B cell (primary cell): ENCODE measurements around the gene TSPAN32. TPM values are rescaled to one million over a fixed set of nuclear protein-coding genes. Genes with fewer than 3 reads are reported as not detected.
"Not testable (repeated sequence)": the region's sequence is repeated elsewhere in the genome, so short reads cannot be mapped to it uniquely, and the experiment has no call there.

Experiments
- ATAC-seq: fragments of 200-7000 bp; cut with Tn5 transposase; one replicate; pipeline ENCODE4 v1.10.0; 2021; ENCODE audit warnings: low read depth, mild to moderate bottlenecking, moderate number of reproducible peaks, moderate library complexity
- CTCF ChIA-PET: fragments of 350-600 bp; sonication (Branson Sonifier 250); formaldehyde crosslinking; loops from one replicate; lab custom pipeline; 2021; ENCODE audit warnings: antibody characterized with exemption, inconsistent platforms; lab: Charles Lee
- POLR2A ChIA-PET: fragments of 350-600 bp; sonication (Branson Sonifier 250); formaldehyde crosslinking; loops from one replicate; lab custom pipeline; 2021; ENCODE audit warnings: antibody characterized with exemption; lab: Charles Lee
- DNase-seq: peaks from one replicate; pipeline ENCODE4 v3.0.0; 2013
- H2AFZ ChIP-seq: 2 replicates; pipeline ENCODE4 v1.6.1; 2012; ENCODE audit warnings: mild to moderate bottlenecking, low read depth, low read length; ENCODE audit not compliant: insufficient read depth, poor library complexity, severe bottlenecking
- H3K27ac ChIP-seq, 2 donors: 1 replicate in 1 of 2; 2 replicates in 1 of 2; pipeline ENCODE4 v1.5.1; 2012 to 2013; ENCODE audit warnings: low read length in 2 of 2, mild to moderate bottlenecking in 2 of 2, moderate library complexity in 1 of 2
- H3K27me3 ChIP-seq, 4 experiments: fragments of 200-600 bp in 1 of 4; sonication (generic) in 1 of 4; replicated peaks in 1 of 4; 1 replicate in 2 of 4; 2 replicates in 2 of 4; pipeline versions ENCODE4 v1.6.1 to v1.7.0; 2013 to 2016; ENCODE audit warnings: low read length in 3 of 4, mild to moderate bottlenecking in 2 of 4, mixed read lengths in 1 of 4, moderate library complexity in 1 of 4; ENCODE audit not compliant: insufficient read depth in 4 of 4, control insufficient read depth in 3 of 4; ENCODE audit errors: control extremely low read depth in 1 of 4
- H3K36me3 ChIP-seq, 2 experiments: replicated peaks in 1 of 2; 1 replicate in 1 of 2; 2 replicates in 1 of 2; pipeline versions ENCODE4 v1.6.1 to v1.7.1; 2013; ENCODE audit warnings: low read length in 1 of 2; ENCODE audit not compliant: insufficient read depth in 2 of 2, control insufficient read depth in 1 of 2; ENCODE audit errors: control extremely low read depth in 1 of 2, extremely low read depth in 1 of 2
- H3K4me1 ChIP-seq, 2 donors: fragments of 200-600 bp in 1 of 2; sonication (generic) in 1 of 2; 1 replicate in 1 of 2; 2 replicates in 1 of 2; pipeline versions ENCODE4 v1.5.1 to v1.6.1; 2013 to 2017; ENCODE audit warnings: low read length in 2 of 2; ENCODE audit not compliant: control insufficient read depth in 2 of 2, insufficient read depth in 2 of 2
- H3K4me2 ChIP-seq: replicated peaks from 2 replicates; pipeline ENCODE3; 2012; ENCODE audit warnings: mild to moderate bottlenecking, low read depth, low read length; ENCODE audit not compliant: poor library complexity, severe bottlenecking
- H3K4me3 ChIP-seq, 5 experiments: fragments of 200-600 bp in 1 of 5; sonication (generic) in 1 of 5; 1 replicate in 3 of 5; 2 replicates in 2 of 5; pipeline versions ENCODE4 v1.5.1 to v1.7.0; 2011 to 2016; ENCODE audit warnings: low read length in 4 of 5, mild to moderate bottlenecking in 4 of 5, low read depth in 2 of 5, control low read depth in 1 of 5, moderate library complexity in 1 of 5; ENCODE audit not compliant: insufficient read depth in 1 of 5; ENCODE audit errors: control extremely low read depth in 1 of 5, extremely low read depth in 1 of 5
- H3K79me2 ChIP-seq: fragments of 200-600 bp; sonication (generic); one replicate; pipeline ENCODE4 v1.6.0; 2016; ENCODE audit warnings: low read length; ENCODE audit not compliant: control insufficient read depth, insufficient read depth
- H3K9ac ChIP-seq: fragments of 200-600 bp; sonication (generic); 2 replicates; pipeline ENCODE4 v1.6.1; 2017; ENCODE audit warnings: mild to moderate bottlenecking, low read length, moderate library complexity
- H3K9me3 ChIP-seq, 3 donors: one replicate each; pipeline versions ENCODE4 v1.6.1 to v1.7.1; 2013; ENCODE audit warnings: low read length in 2 of 3; ENCODE audit not compliant: control insufficient read depth in 2 of 3, insufficient read depth in 1 of 3; ENCODE audit errors: control extremely low read depth in 1 of 3
- H4K20me1 ChIP-seq: 2 replicates; pipeline ENCODE4 v1.6.0; 2012; ENCODE audit warnings: mild to moderate bottlenecking, low read length; ENCODE audit not compliant: insufficient read depth, control insufficient read depth, poor library complexity, severe bottlenecking
- H3K27ac Mint-ChIP-seq: one replicate; pipeline ENCODE4 v1.8.0; 2021; ENCODE audit warnings: mixed read lengths
- H3K27me3 Mint-ChIP-seq: one replicate; pipeline ENCODE4 v1.8.0; 2021; ENCODE audit warnings: mixed read lengths
- H3K4me1 Mint-ChIP-seq: one replicate; pipeline ENCODE4 v1.8.0; 2021; ENCODE audit warnings: mixed read lengths
- H3K4me3 Mint-ChIP-seq: one replicate; pipeline ENCODE4 v1.8.0; 2021; ENCODE audit warnings: mixed read lengths
- H3K9me3 Mint-ChIP-seq: one replicate; pipeline ENCODE4 v1.8.0; 2022; ENCODE audit warnings: mixed read lengths; ENCODE audit not compliant: insufficient read depth
- CTCF ChIP-seq: fragments of 200-600 bp; IDR thresholded peaks from one replicate; pipeline ENCODE4 v1.8.0; 2022; ENCODE audit warnings: antibody characterized with exemption, mild to moderate bottlenecking
- EZH2 ChIP-seq: IDR thresholded peaks from 2 replicates; pipeline ENCODE4 v1.6.1; 2012; ENCODE audit warnings: borderline replicate concordance, low read depth, mild to moderate bottlenecking, moderate library complexity, low read length; ENCODE audit not compliant: insufficient read depth, poor library complexity, severe bottlenecking
- WGBS: methylation state at CpG from one replicate; pipeline ENCODE4 v1.1.5; 2013; ENCODE audit warnings: missing lambda C conversion rate; ENCODE audit not compliant: insufficient coverage; 5-methylcytosine and 5-hydroxymethylcytosine counted together
- intact Hi-C: fragments of 100-400 bp; cut with micrococcal nuclease; formaldehyde crosslinking; loops from one replicate; pipeline ENCODE4 v1.10.0; 2022
- polyA plus RNA-seq: library from polyadenylated mRNA; depleted of rRNA; stranded (reverse); fragments of >200 nt; gene quantifications from 2 replicates; pipeline ENCODE4 v1.2.3, GENCODE V29; 2012
- total RNA-seq, 2 donors: library from RNA; stranded (reverse); fragments of 120-200 nt in 1 of 2; gene quantifications; 1 replicate in 1 of 2; 2 replicates in 1 of 2; pipeline versions ENCODE4 v1.2.3 to v1.2.4, GENCODE V29; 2013 to 2022

The TSPAN32 gene
- total and polyA plus RNA-seq, 2 donors (not counting 1 experiment from before 2014, with no cell fraction given), result 22.2 to 75.9 TPM

GRCh38 chr11:2330696-2331095 is 28.9 kb downstream of the TSPAN32 start:
- H3K4me1 ChIP-seq, result no peaks in the 10 kb centered on the region
- peaks cover 0 to 19% (median 7%) of the 10 kb centered on the region in 3 donors for H3K9me3 ChIP-seq
- H2AFZ ChIP-seq, result no peak overlapping the region
- H3K27ac ChIP-seq, result no peak overlapping the region
- H3K4me1 Mint-ChIP-seq, result no peaks in the 10 kb centered on the region
- H3K79me2 ChIP-seq, result no peaks in the 10 kb centered on the region
- no peak overlapping the region for H3K27ac Mint-ChIP-seq
- DNase-seq, result no peak
- no peaks in the 10 kb centered on the region for H4K20me1 ChIP-seq
- ATAC-seq, result no peak
- H3K36me3 ChIP-seq, result no peaks in the 10 kb centered on the region
- intact Hi-C loops, result no loop called here
- H3K9ac ChIP-seq, result no peak overlapping the region
- no peak for TF ChIP-seq CTCF
- no peak for TF ChIP-seq EZH2
- WGBS, result 94% methylated on average over 4 of the region's 6 CpGs
- CTCF ChIA-PET, result interaction anchor here (0.7 to 2.8 kb wide), 2 partner anchors 90 to 940 kb away, joined by 4 to 7 read pairs; no protein-coding TSS in a partner anchor
- no peak overlapping the region for H3K4me3 Mint-ChIP-seq
- no peaks in the 10 kb centered on the region for H3K9me3 Mint-ChIP-seq
- H3K4me3 ChIP-seq, result no peak overlapping the region
- peaks cover 16% of the 10 kb centered on the region for H3K27me3 Mint-ChIP-seq
- H3K27me3 ChIP-seq, result no peaks in the 10 kb centered on the region
- POLR2A ChIA-PET, result no interaction called here
- H3K4me2 ChIP-seq, result no peak overlapping the region

GRCh38 chr11:2331404-2331803 is 29.6 kb downstream of the TSPAN32 start:
- no peak overlapping the region for H3K4me3 ChIP-seq
- CTCF ChIA-PET, result interaction anchor here (0.7 kb wide), 1 partner anchor 940 kb away, joined by 4 read pairs; no protein-coding TSS in a partner anchor
- no peak overlapping the region for H3K4me3 Mint-ChIP-seq
- H3K9ac ChIP-seq, result no peak overlapping the region
- no peaks in the 10 kb centered on the region for H4K20me1 ChIP-seq
- H3K27me3 Mint-ChIP-seq, result peaks cover 14% of the 10 kb centered on the region
- no peaks in the 10 kb centered on the region for H3K4me1 Mint-ChIP-seq
- DNase-seq, result no peak
- H3K4me2 ChIP-seq, result no peak overlapping the region
- peaks cover 0 to 19% (median 7%) of the 10 kb centered on the region in 3 donors for H3K9me3 ChIP-seq
- ATAC-seq, result no peak
- WGBS, result 100% methylated on average over 1 of the region's 5 CpGs
- no peaks in the 10 kb centered on the region for H3K27me3 ChIP-seq
- intact Hi-C loops, result no loop called here
- H3K27ac ChIP-seq, result no peak overlapping the region
- POLR2A ChIA-PET, result no interaction called here
- H3K9me3 Mint-ChIP-seq, result no peaks in the 10 kb centered on the region
- no peak for TF ChIP-seq CTCF
- no peak for TF ChIP-seq EZH2
- H3K27ac Mint-ChIP-seq, result no peak overlapping the region
- no peaks in the 10 kb centered on the region for H3K4me1 ChIP-seq
- no peaks in the 10 kb centered on the region for H3K36me3 ChIP-seq
- no peaks in the 10 kb centered on the region for H3K79me2 ChIP-seq
- no peak overlapping the region for H2AFZ ChIP-seq

GRCh38 chr11:2332569-2332968 is 30.8 kb downstream of the TSPAN32 start:
- POLR2A ChIA-PET, H3K79me2 ChIP-seq, H2AFZ ChIP-seq, H3K27ac ChIP-seq, H3K4me1 Mint-ChIP-seq, H3K4me3 Mint-ChIP-seq, H3K4me2 ChIP-seq, ATAC-seq, DNase-seq, H3K27me3 ChIP-seq, CTCF ChIA-PET, H4K20me1 ChIP-seq, intact Hi-C loops, H3K4me1 ChIP-seq, H3K9ac ChIP-seq, H3K9me3 Mint-ChIP-seq, H3K27ac Mint-ChIP-seq, H3K36me3 ChIP-seq, H3K4me3 ChIP-seq: not testable (repeated sequence)
- H3K27me3 Mint-ChIP-seq, result peaks cover 17% of the 10 kb centered on the region
- 99% methylated on average over 12 of the region's 29 CpGs for WGBS
- peaks cover 0 to 19% (median 7%) of the 10 kb centered on the region in 3 donors for H3K9me3 ChIP-seq
